Mesenchymal stem cell (in vitro differentiated cells and primary cell): ENCODE data around the gene CGB8.
"Not testable (repeated sequence)": the region's sequence is repeated elsewhere in the genome, so short reads cannot be mapped to it uniquely, and the experiment has no call there.

Source experiments
- DNase-seq: peaks from one replicate; pipeline ENCODE4 v3.0.0-alpha.2; 2013
- H2AFZ ChIP-seq: one replicate; pipeline ENCODE4 v1.6.1; 2013; ENCODE audit warnings: low read depth, mild to moderate bottlenecking, control low read depth, inconsistent platforms, low read length, moderate library complexity
- H2AK5ac ChIP-seq: 2 replicates; pipeline ENCODE4 v1.6.1; 2013; ENCODE audit warnings: low read length, moderate library complexity, mild to moderate bottlenecking, inconsistent platforms; ENCODE audit not compliant: severe bottlenecking
- H2BK120ac ChIP-seq: one replicate; pipeline ENCODE4 v1.6.1; 2013; ENCODE audit warnings: low read depth, mild to moderate bottlenecking, inconsistent platforms, low read length, moderate library complexity
- H2BK12ac ChIP-seq, 2 experiments: one replicate each; pipeline ENCODE4 v1.6.1; 2013; ENCODE audit warnings: inconsistent platforms in 2 of 2, low read length in 2 of 2, mild to moderate bottlenecking in 2 of 2, moderate library complexity in 2 of 2, control low read depth in 1 of 2
- H2BK15ac ChIP-seq: one replicate; pipeline ENCODE4 v1.6.1; 2013; ENCODE audit warnings: mild to moderate bottlenecking, low read depth, inconsistent platforms; ENCODE audit not compliant: poor library complexity, severe bottlenecking
- H2BK5ac ChIP-seq: 2 replicates; pipeline ENCODE4 v1.6.1; 2013; ENCODE audit warnings: low read depth, mild to moderate bottlenecking, low read length, control low read depth, inconsistent platforms; ENCODE audit not compliant: poor library complexity, severe bottlenecking
- H3K14ac ChIP-seq, 2 experiments: one replicate each; pipeline ENCODE4 v1.6.1; 2013; ENCODE audit warnings: inconsistent platforms in 2 of 2, low read length in 2 of 2, control low read depth in 1 of 2, mild to moderate bottlenecking in 1 of 2, moderate library complexity in 1 of 2
- H3K18ac ChIP-seq, 2 experiments: one replicate each; pipeline ENCODE4 v1.6.1; 2013; ENCODE audit warnings: inconsistent platforms in 2 of 2, low read length in 2 of 2, control low read depth in 1 of 2, low read depth in 1 of 2, mild to moderate bottlenecking in 1 of 2
- H3K23ac ChIP-seq, 2 experiments: one replicate each; pipeline ENCODE4 v1.6.1; 2013; ENCODE audit warnings: inconsistent platforms in 2 of 2, low read length in 2 of 2, mild to moderate bottlenecking in 2 of 2, moderate library complexity in 2 of 2, control low read depth in 1 of 2
- H3K27ac ChIP-seq: 2 replicates; pipeline ENCODE4 v1.5.1; 2013; ENCODE audit warnings: mild to moderate bottlenecking, moderate library complexity, low read length, control low read depth, inconsistent platforms; ENCODE audit not compliant: poor library complexity, severe bottlenecking
- H3K27me3 ChIP-seq, 2 experiments: 2 replicates each; pipeline versions ENCODE4 v1.6.1 to v1.7.0; 2013; ENCODE audit warnings: low read length in 2 of 2, mild to moderate bottlenecking in 2 of 2, moderate library complexity in 2 of 2, control low read depth in 1 of 2, inconsistent platforms in 1 of 2; ENCODE audit not compliant: control insufficient read depth in 1 of 2, insufficient read depth in 1 of 2
- H3K36me3 ChIP-seq, 2 experiments: 2 replicates each; pipeline versions ENCODE4 v1.6.1 to v1.7.0; 2013; ENCODE audit warnings: low read length in 2 of 2, control low read depth in 1 of 2, inconsistent platforms in 1 of 2, low read depth in 1 of 2, mild to moderate bottlenecking in 1 of 2; ENCODE audit not compliant: insufficient read depth in 2 of 2, control insufficient read depth in 1 of 2
- H3K4ac ChIP-seq, 2 experiments: one replicate each; pipeline ENCODE4 v1.6.1; 2013; ENCODE audit warnings: inconsistent platforms in 2 of 2, low read length in 2 of 2, mild to moderate bottlenecking in 2 of 2, moderate library complexity in 2 of 2, control low read depth in 1 of 2, low read depth in 1 of 2
- H3K4me1 ChIP-seq: 2 replicates; pipeline ENCODE4 v1.6.1; 2013; ENCODE audit warnings: low read depth, low read length, control low read depth; ENCODE audit not compliant: control insufficient read depth, insufficient read depth
- H3K4me2 ChIP-seq: 2 replicates; pipeline ENCODE4 v1.6.1; 2013; ENCODE audit warnings: low read length, mild to moderate bottlenecking, inconsistent platforms; ENCODE audit not compliant: poor library complexity, severe bottlenecking
- H3K4me3 ChIP-seq, 2 experiments: 2 replicates each; pipeline versions ENCODE4 v1.5.1 to v1.7.0; 2013; ENCODE audit warnings: low read length in 2 of 2, mild to moderate bottlenecking in 2 of 2, control low read depth in 1 of 2, low read depth in 1 of 2; ENCODE audit not compliant: insufficient read depth in 1 of 2
- H3K79me1 ChIP-seq: replicated peaks from 2 replicates; pipeline ENCODE4 v1.6.1; 2013; ENCODE audit warnings: mild to moderate bottlenecking, control low read depth, low read length, inconsistent platforms; ENCODE audit not compliant: poor library complexity, severe bottlenecking
- H3K9ac ChIP-seq: 2 replicates; pipeline ENCODE4 v1.7.0; 2013; ENCODE audit warnings: mild to moderate bottlenecking, low read length, moderate library complexity
- H3K9me3 ChIP-seq: 2 replicates; pipeline ENCODE4 v1.7.0; 2013; ENCODE audit warnings: mild to moderate bottlenecking, low read length; ENCODE audit not compliant: control insufficient read depth
- H4K8ac ChIP-seq: one replicate; pipeline ENCODE4 v1.6.1; 2013; ENCODE audit warnings: inconsistent platforms, mild to moderate bottlenecking, low read length, moderate library complexity
- H4K91ac ChIP-seq: one replicate; pipeline ENCODE4 v1.6.1; 2013; ENCODE audit warnings: mild to moderate bottlenecking, low read length, inconsistent platforms
- WGBS: methylation state at CpG from one replicate; pipeline ENCODE4 v1.1.7; 2013; ENCODE audit warnings: mixed read lengths; 5-methylcytosine and 5-hydroxymethylcytosine counted together

CGB8 gene

GRCh38 chr19:49028686-49029085 lies 20.2 kb downstream of the CGB8 start:
- not testable (repeated sequence) for H2AFZ ChIP-seq, H3K9ac ChIP-seq, H3K27ac ChIP-seq, H3K14ac ChIP-seq, H2BK5ac ChIP-seq, H4K91ac ChIP-seq, DNase-seq, H3K27me3 ChIP-seq, H3K36me3 ChIP-seq, H2AK5ac ChIP-seq, H3K79me1 ChIP-seq, H3K18ac ChIP-seq, H3K4me3 ChIP-seq, H2BK15ac ChIP-seq, H3K4me2 ChIP-seq, H3K9me3 ChIP-seq, H3K23ac ChIP-seq, H2BK12ac ChIP-seq, H3K4ac ChIP-seq, H2BK120ac ChIP-seq, H4K8ac ChIP-seq, H3K4me1 ChIP-seq
- WGBS = 97% methylated on average over 6 of the region's 9 CpGs

GRCh38 chr19:49025599-49025998 lies 23.3 kb downstream of the CGB8 start:
- not testable (repeated sequence) for H4K8ac ChIP-seq, H3K9me3 ChIP-seq, H2BK15ac ChIP-seq, H3K14ac ChIP-seq, H4K91ac ChIP-seq, H2BK120ac ChIP-seq, H3K4me2 ChIP-seq, H2BK12ac ChIP-seq, H3K4ac ChIP-seq, DNase-seq, H3K36me3 ChIP-seq, H3K23ac ChIP-seq, H3K4me3 ChIP-seq, H2AK5ac ChIP-seq, H2AFZ ChIP-seq, H3K18ac ChIP-seq, H2BK5ac ChIP-seq, H3K79me1 ChIP-seq, H3K9ac ChIP-seq, H3K27ac ChIP-seq
- Histone ChIP-seq H3K27me3 (peaks cover 0 to 10% of the 10 kb centered on the region in 2 experiments), H3K4me1 (peaks cover 11% of the 10 kb centered on the region)
- WGBS = 59% methylated on average over 22 of the region's 23 CpGs

GRCh38 chr19:49025088-49025487 lies 23.8 kb downstream of the CGB8 start:
- no CpG with 5 or more reads among the region's 6 CpGs for WGBS

GRCh38 chr19:49024233-49024632 lies 24.7 kb downstream of the CGB8 start, which contains the start of gene CGB3:
TSS of gene CGB3 (minus strand) at chr19:49024333. CDS start at chr19:49023971, 362 bp downstream.
- H3K4me1 ChIP-seq, H3K14ac ChIP-seq, H2AK5ac ChIP-seq, H3K4me2 ChIP-seq, H2BK5ac ChIP-seq, H3K18ac ChIP-seq, H3K9me3 ChIP-seq, H2BK15ac ChIP-seq, H3K4me3 ChIP-seq, H3K79me1 ChIP-seq, H3K4ac ChIP-seq, H2BK120ac ChIP-seq, H2AFZ ChIP-seq, H3K36me3 ChIP-seq, DNase-seq, H3K9ac ChIP-seq, H4K8ac ChIP-seq, H2BK12ac ChIP-seq, H3K27ac ChIP-seq, H4K91ac ChIP-seq, H3K23ac ChIP-seq: not testable (repeated sequence)
- no CpG with 5 or more reads among the region's 15 CpGs for WGBS
- peaks cover 0 to 22% of the 10 kb centered on the region in 2 experiments for H3K27me3 ChIP-seq

More at GRCh38 chr19:49025088-49025487, 23.8 kb downstream of the CGB8 start:
- not testable (repeated sequence) for H3K4me2 ChIP-seq, H2BK15ac ChIP-seq, H3K79me1 ChIP-seq, DNase-seq, H3K23ac ChIP-seq, H3K36me3 ChIP-seq, H3K9ac ChIP-seq, H3K27ac ChIP-seq, H2AFZ ChIP-seq, H4K8ac ChIP-seq, H3K18ac ChIP-seq, H2BK12ac ChIP-seq, H3K4me3 ChIP-seq, H2BK5ac ChIP-seq, H3K4ac ChIP-seq, H3K14ac ChIP-seq, H2AK5ac ChIP-seq, H2BK120ac ChIP-seq, H3K9me3 ChIP-seq, H4K91ac ChIP-seq
- H3K4me1 ChIP-seq = peaks cover 11% of the 10 kb centered on the region
- H3K27me3 ChIP-seq = peaks cover 0 to 16% of the 10 kb centered on the region in 2 experiments
